OCI-LY3 (cell line): Measurements from ENCODE around the gene GALNTL6.

Source experiments
- H2AFZ ChIP-seq: fragments of 200-600, 300-600 bp; shearing (Covaris generic); 2 replicates; pipeline ENCODE4 v1.6.0; 2014; ENCODE audit warnings: antibody characterized with exemption, low read depth, low read length
- H3K27ac ChIP-seq: fragments of 200-600, 300-600 bp; sonication (generic); 2 replicates; pipeline ENCODE4 v1.5.1; 2014; ENCODE audit warnings: mild to moderate bottlenecking, low read length, moderate library complexity, mixed read lengths
- H3K27me3 ChIP-seq: fragments of 200-600, 300-600 bp; sonication (generic); 2 replicates; pipeline ENCODE4 v1.6.1; 2014; ENCODE audit warnings: low read depth, low read length, mixed read lengths
- H3K36me3 ChIP-seq: fragments of 200-600, 300-600 bp; sonication (generic); replicated peaks from 2 replicates; pipeline ENCODE3; 2014; ENCODE audit warnings: low read depth, low read length, mixed read lengths
- H3K4me1 ChIP-seq: fragments of 300-600, 200-600 bp; sonication (generic); 2 replicates; pipeline ENCODE4 v1.6.1; 2014; ENCODE audit warnings: low read length, mixed read lengths
- H3K4me2 ChIP-seq: fragments of 200-600, 300-600 bp; sonication (generic); 2 replicates; pipeline ENCODE4 v1.6.1; 2014; ENCODE audit warnings: low read length, mixed read lengths
- H3K4me3 ChIP-seq: fragments of 300-600, 200-600 bp; sonication (generic); 2 replicates; pipeline ENCODE4 v1.5.1; 2014; ENCODE audit warnings: antibody characterized with exemption, mild to moderate bottlenecking, low read length, moderate library complexity
- H3K79me2 ChIP-seq: fragments of 300-600, 200-600 bp; shearing (Covaris generic); 2 replicates; pipeline ENCODE4 v1.6.1; 2014; ENCODE audit warnings: mild to moderate bottlenecking, low read length, mixed read lengths
- H3K9ac ChIP-seq: fragments of 300-600, 200-600 bp; shearing (Covaris generic); 2 replicates; pipeline ENCODE4 v1.6.0; 2014; ENCODE audit warnings: mild to moderate bottlenecking, low read length, moderate library complexity
- H3K9me3 ChIP-seq: fragments of 200-600, 300-600 bp; shearing (Covaris generic); 2 replicates; pipeline ENCODE4 v1.6.1; 2014; ENCODE audit warnings: low read length, mixed read lengths; ENCODE audit not compliant: insufficient read depth
- H4K20me1 ChIP-seq: fragments of 200-600, 300-600 bp; sonication (generic); 2 replicates; pipeline ENCODE4 v1.6.1; 2016; ENCODE audit warnings: low read length, mixed read lengths; ENCODE audit not compliant: insufficient read depth
- EZH2phosphoT487 ChIP-seq: fragments of 200-600 bp; shearing (Covaris generic); IDR thresholded peaks from 2 replicates; pipeline ENCODE4 v1.6.1; 2018; ENCODE audit warnings: antibody characterized with exemption, mixed run types, low read depth
- TF ChIP-seq, protein P1 (sequence below): fragments of 200-600, 300-600 bp; sonication (generic); IDR thresholded peaks from 2 replicates; pipeline ENCODE4 v1.5.1; 2014; ENCODE audit warnings: antibody characterized with exemption, low read length, low read depth

Gene GALNTL6

GRCh38 chr4:172983631-172984030 is 1170.4 kb downstream of the GALNTL6 start:
- Histone ChIP-seq H3K4me2 (no peak overlapping the region), H3K27me3 (no peaks in the 10 kb centered on the region), H4K20me1 (no peaks in the 10 kb centered on the region), H3K9ac (no peak overlapping the region), H3K4me3 (no peak overlapping the region), H3K79me2 (no peaks in the 10 kb centered on the region), H3K36me3 (no peaks in the 10 kb centered on the region), H3K9me3 (no peaks in the 10 kb centered on the region), H3K4me1 (peaks cover 20% of the 10 kb centered on the region), H3K27ac (no peak overlapping the region), H2AFZ (no peak overlapping the region)
- TF ChIP-seq, protein P1, sequence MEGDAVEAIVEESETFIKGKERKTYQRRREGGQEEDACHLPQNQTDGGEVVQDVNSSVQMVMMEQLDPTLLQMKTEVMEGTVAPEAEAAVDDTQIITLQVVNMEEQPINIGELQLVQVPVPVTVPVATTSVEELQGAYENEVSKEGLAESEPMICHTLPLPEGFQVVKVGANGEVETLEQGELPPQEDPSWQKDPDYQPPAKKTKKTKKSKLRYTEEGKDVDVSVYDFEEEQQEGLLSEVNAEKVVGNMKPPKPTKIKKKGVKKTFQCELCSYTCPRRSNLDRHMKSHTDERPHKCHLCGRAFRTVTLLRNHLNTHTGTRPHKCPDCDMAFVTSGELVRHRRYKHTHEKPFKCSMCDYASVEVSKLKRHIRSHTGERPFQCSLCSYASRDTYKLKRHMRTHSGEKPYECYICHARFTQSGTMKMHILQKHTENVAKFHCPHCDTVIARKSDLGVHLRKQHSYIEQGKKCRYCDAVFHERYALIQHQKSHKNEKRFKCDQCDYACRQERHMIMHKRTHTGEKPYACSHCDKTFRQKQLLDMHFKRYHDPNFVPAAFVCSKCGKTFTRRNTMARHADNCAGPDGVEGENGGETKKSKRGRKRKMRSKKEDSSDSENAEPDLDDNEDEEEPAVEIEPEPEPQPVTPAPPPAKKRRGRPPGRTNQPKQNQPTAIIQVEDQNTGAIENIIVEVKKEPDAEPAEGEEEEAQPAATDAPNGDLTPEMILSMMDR = no peak
- TF ChIP-seq EZH2phosphoT487 = no peak

DNA sequence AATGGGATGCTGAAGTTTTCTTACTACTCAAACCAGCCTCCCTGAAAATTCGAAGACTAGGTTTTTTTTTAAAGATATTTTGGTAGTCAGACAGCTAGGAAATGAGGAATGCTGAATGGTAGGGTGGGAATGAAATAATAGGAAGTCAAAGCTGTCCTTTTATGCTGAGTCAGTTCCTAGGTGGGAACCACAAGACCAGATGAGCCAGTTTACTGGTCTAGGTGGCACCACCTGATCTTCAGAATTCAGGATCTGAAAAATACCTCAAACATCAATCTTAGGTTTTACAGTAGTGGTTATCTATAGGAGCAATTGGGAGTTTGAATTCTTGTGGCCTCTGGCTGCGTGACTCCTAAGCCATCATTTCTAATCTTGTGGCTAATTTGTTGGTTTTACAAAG is 1172.3 kb downstream of the GALNTL6 start:
- no peak overlapping the region for H3K9ac ChIP-seq

DNA sequence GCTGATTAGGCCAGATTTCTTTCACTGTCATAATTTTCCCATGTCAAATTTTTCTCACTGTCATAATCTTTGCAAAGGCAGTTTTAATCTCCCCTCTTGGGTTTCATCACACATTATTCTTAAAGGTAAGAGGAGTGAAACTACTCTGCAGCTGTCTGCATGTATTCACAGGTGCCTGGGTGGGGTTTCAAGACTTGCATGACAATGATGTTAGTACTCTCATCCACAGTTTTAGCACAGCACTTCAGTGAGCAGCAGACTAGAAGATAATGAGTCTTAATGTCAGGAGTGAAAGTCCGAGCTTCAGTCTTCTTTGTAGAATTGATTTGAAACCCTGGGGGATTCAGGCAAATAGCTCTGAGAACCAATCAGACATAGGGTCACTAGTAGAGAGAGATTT is 1172.9 kb downstream of the GALNTL6 start:
- Histone ChIP-seq H3K4me2 (peak overlapping the region; percentile 2; the same call in 1 of the 2 replicates), H2AFZ (no peak overlapping the region), H3K9ac (no peak overlapping the region), H3K27me3 (no peaks in the 10 kb centered on the region), H3K27ac (no peak overlapping the region), H3K4me1 (peaks cover 20% of the 10 kb centered on the region), H4K20me1 (no peaks in the 10 kb centered on the region), H3K9me3 (no peaks in the 10 kb centered on the region), H3K36me3 (no peaks in the 10 kb centered on the region), H3K79me2 (no peaks in the 10 kb centered on the region), H3K4me3 (no peak overlapping the region)
- TF ChIP-seq, protein P1 = no peak
- no peak for TF ChIP-seq EZH2phosphoT487

More for the DNA sequence above, 1172.3 kb downstream of the GALNTL6 start:
- Histone ChIP-seq H4K20me1 (no peaks in the 10 kb centered on the region), H3K4me2 (no peak overlapping the region), H3K27ac (no peak overlapping the region), H3K79me2 (no peaks in the 10 kb centered on the region), H3K4me1 (peaks cover 20% of the 10 kb centered on the region), H3K27me3 (no peaks in the 10 kb centered on the region), H3K9me3 (no peaks in the 10 kb centered on the region), H3K4me3 (no peak overlapping the region), H2AFZ (no peak overlapping the region), H3K36me3 (no peaks in the 10 kb centered on the region)
- TF ChIP-seq EZH2phosphoT487 = no peak
- TF ChIP-seq, protein P1 = no peak

- H3K27me3 ChIP-seq = no peaks in the 10 kb centered on the region
- H4K20me1 ChIP-seq = no peaks in the 10 kb centered on the region
- H3K9me3 ChIP-seq = no peaks in the 10 kb centered on the region
- H3K4me3 ChIP-seq = no peak overlapping the region
- H3K79me2 ChIP-seq = no peaks in the 10 kb centered on the region
- H3K4me2 ChIP-seq = no peak overlapping the region
- H2AFZ ChIP-seq = no peak overlapping the region
- no peak overlapping the region for H3K9ac ChIP-seq
- no peaks in the 10 kb centered on the region for H3K36me3 ChIP-seq
- TF ChIP-seq, protein P1 = no peak
- no peak for TF ChIP-seq EZH2phosphoT487
- no peak overlapping the region for H3K27ac ChIP-seq
- H3K4me1 ChIP-seq = peaks cover 20% of the 10 kb centered on the region
These were observed 1177.0 kb downstream of the GALNTL6 start for GRCh38 chr4:172989984-172990820.
